H1 (cell line): ENCODE data around the gene MOB3B. TPM values are rescaled to one million over a fixed set of nuclear protein-coding genes. Genes with fewer than 3 reads are reported as not detected.

Source experiments
- CTCF ChIA-PET: fragments of 300-600 bp; sonication (Branson Sonifier 250); formaldehyde crosslinking; loops from one replicate; lab custom pipeline; 2021; ENCODE audit not compliant: partially characterized antibody; lab: Charles Lee
- POLR2A ChIA-PET: fragments of 300-600 bp; sonication (Branson Sonifier 250); formaldehyde crosslinking; loops from one replicate; lab custom pipeline; 2021; ENCODE audit warnings: inconsistent platforms; ENCODE audit not compliant: partially characterized antibody; lab: Charles Lee
- DNase-seq, 2 experiments: peaks; one replicate each; pipeline versions ENCODE4 v3.0.0 to v3.0.0-alpha.2; 2010 to 2022; ENCODE audit warnings: low spot score in 2 of 2, low read depth in 1 of 2, mixed read lengths in 1 of 2
- FAIRE-seq: peaks from 2 replicates; lab custom pipeline; 2011; peaks lifted over from hg19 to GRCh38; lab: Jason Lieb, UNC
- H2AFZ ChIP-seq: 2 replicates; pipeline ENCODE4 v1.8.1; 2012; ENCODE audit warnings: low read length, inconsistent platforms
- H2AK5ac ChIP-seq: 2 replicates; pipeline ENCODE4 v1.6.1; 2013; ENCODE audit warnings: low read depth, low read length
- H2BK120ac ChIP-seq: replicated peaks from 2 replicates; pipeline ENCODE3; 2013; ENCODE audit warnings: low read depth, low read length, inconsistent platforms
- H2BK12ac ChIP-seq: 2 replicates; pipeline ENCODE4 v1.6.1; 2013; ENCODE audit warnings: low read depth, low read length
- H2BK15ac ChIP-seq: 2 replicates; pipeline ENCODE4 v1.6.1; 2013; ENCODE audit warnings: low read length
- H2BK20ac ChIP-seq: 2 replicates; pipeline ENCODE4 v1.6.1; 2013; ENCODE audit warnings: low read length
- H2BK5ac ChIP-seq: 2 replicates; pipeline ENCODE4 v1.6.1; 2013; ENCODE audit warnings: low read depth, low read length
- H3K14ac ChIP-seq: 2 replicates; pipeline ENCODE4 v1.6.1; 2013; ENCODE audit warnings: inconsistent platforms; ENCODE audit not compliant: insufficient read length
- H3K18ac ChIP-seq: 2 replicates; pipeline ENCODE4 v1.6.1; 2013; ENCODE audit warnings: low read length; ENCODE audit errors: extremely low read depth
- H3K23ac ChIP-seq: 2 replicates; pipeline ENCODE4 v1.6.1; 2013; ENCODE audit warnings: inconsistent platforms; ENCODE audit not compliant: insufficient read length
- H3K23me2 ChIP-seq: 2 replicates; pipeline ENCODE4 v1.6.1; 2013; ENCODE audit warnings: low read depth, low read length
- H3K27ac ChIP-seq: 2 replicates; pipeline ENCODE4 v1.6.1; 2011; ENCODE audit warnings: low read depth, low read length, inconsistent platforms
- H3K27me3 ChIP-seq, 4 experiments: replicated peaks in 1 of 4; 1 replicate in 1 of 4; 2 replicates in 3 of 4; pipeline versions ENCODE4 v1.6.1 to v1.8.1; 2011 to 2013; ENCODE audit warnings: low read length in 3 of 4, mild to moderate bottlenecking in 3 of 4, inconsistent platforms in 2 of 4, mixed read lengths in 2 of 4, moderate library complexity in 1 of 4; ENCODE audit not compliant: control insufficient read depth in 3 of 4, insufficient read depth in 3 of 4; ENCODE audit errors: extremely low read depth in 1 of 4
- H3K36me3 ChIP-seq, 4 experiments: 2 replicates each; pipeline versions ENCODE4 v1.6.1 to v1.8.1; 2011 to 2013; ENCODE audit warnings: mild to moderate bottlenecking in 4 of 4, low read length in 3 of 4, moderate library complexity in 2 of 4, control low read depth in 1 of 4, inconsistent platforms in 1 of 4; ENCODE audit not compliant: insufficient read depth in 4 of 4, control insufficient read depth in 2 of 4
- H3K4ac ChIP-seq: replicated peaks from 2 replicates; pipeline ENCODE3; 2013; ENCODE audit warnings: low read length, low read depth, mixed read lengths, inconsistent platforms; ENCODE audit not compliant: insufficient read length
- H3K4me1 ChIP-seq, 4 experiments: replicated peaks in 1 of 4; 1 replicate in 1 of 4; 2 replicates in 3 of 4; pipeline versions ENCODE4 v1.6.1 to v1.8.1; 2011 to 2013; ENCODE audit warnings: low read length in 3 of 4, inconsistent platforms in 2 of 4, mixed read lengths in 1 of 4; ENCODE audit not compliant: insufficient read depth in 4 of 4, control insufficient read depth in 3 of 4
- H3K4me2 ChIP-seq, 2 experiments: 2 replicates each; pipeline versions ENCODE4 v1.6.1 to v1.8.1; 2011 to 2013; ENCODE audit warnings: low read depth in 2 of 2, low read length in 2 of 2, control low read depth in 1 of 2, inconsistent platforms in 1 of 2, mild to moderate bottlenecking in 1 of 2; ENCODE audit not compliant: insufficient read depth in 1 of 2
- H3K4me3 ChIP-seq, 4 experiments: fragments of 200-600, 300-600 bp in 1 of 4; sonication (generic), shearing (Covaris generic), sonication (Bioruptor Twin) in 1 of 4; 2 replicates each; pipeline versions ENCODE4 v1.5.1 to v1.8.1; 2011 to 2016; ENCODE audit warnings: low read length in 4 of 4, low read depth in 3 of 4, control low read depth in 2 of 4, inconsistent platforms in 2 of 4, mild to moderate bottlenecking in 2 of 4, mixed read lengths in 1 of 4, moderate library complexity in 1 of 4; ENCODE audit not compliant: insufficient read depth in 2 of 4; ENCODE audit errors: extremely low read depth in 1 of 4
- H3K56ac ChIP-seq: replicated peaks from 2 replicates; pipeline ENCODE3; 2013; ENCODE audit warnings: low read depth, mild to moderate bottlenecking, mixed read lengths, low read length, inconsistent platforms; ENCODE audit not compliant: insufficient read length
- H3K79me1 ChIP-seq: 2 replicates; pipeline ENCODE4 v1.6.1; 2013; ENCODE audit warnings: low read depth, low read length, control low read depth
- H3K79me2 ChIP-seq, 2 experiments: 2 replicates each; pipeline versions ENCODE4 v1.6.1 to v1.8.1; 2012 to 2013; ENCODE audit warnings: low read length in 2 of 2, mild to moderate bottlenecking in 2 of 2, inconsistent platforms in 1 of 2; ENCODE audit not compliant: insufficient read depth in 2 of 2, control insufficient read depth in 1 of 2
- H3K9ac ChIP-seq, 4 experiments: replicated peaks in 1 of 4; 1 replicate in 1 of 4; 2 replicates in 3 of 4; pipeline versions ENCODE4 v1.6.1 to v1.8.1; 2011 to 2013; ENCODE audit warnings: low read depth in 3 of 4, low read length in 3 of 4, control low read depth in 2 of 4, mild to moderate bottlenecking in 2 of 4, moderate library complexity in 2 of 4, inconsistent platforms in 1 of 4; ENCODE audit errors: extremely low read depth in 1 of 4
- H3K9me3 ChIP-seq, 2 experiments: 2 replicates each; pipeline versions ENCODE4 v1.6.1 to v1.8.1; 2012 to 2013; ENCODE audit warnings: mild to moderate bottlenecking in 2 of 2, moderate library complexity in 2 of 2, control low read depth in 1 of 2, inconsistent platforms in 1 of 2, low read depth in 1 of 2, low read length in 1 of 2, mixed read lengths in 1 of 2; ENCODE audit not compliant: insufficient read depth in 2 of 2
- H4K20me1 ChIP-seq, 2 experiments: replicated peaks in 1 of 2; 2 replicates each; pipeline versions ENCODE3 to v1.8.1; 2011 to 2013; ENCODE audit warnings: inconsistent platforms in 2 of 2, low read length in 2 of 2, mild to moderate bottlenecking in 1 of 2; ENCODE audit not compliant: insufficient read depth in 2 of 2, control insufficient read depth in 1 of 2
- H4K5ac ChIP-seq: 2 replicates; pipeline ENCODE4 v1.6.1; 2013; ENCODE audit warnings: low read length, low read depth, mixed read lengths, inconsistent platforms; ENCODE audit not compliant: insufficient read length
- H4K8ac ChIP-seq: 2 replicates; pipeline ENCODE4 v1.8.0; 2013; ENCODE audit warnings: mild to moderate bottlenecking, moderate library complexity, low read length, inconsistent platforms; ENCODE audit not compliant: insufficient read depth; ENCODE audit errors: extremely low read depth
- H4K91ac ChIP-seq: replicated peaks from 2 replicates; pipeline ENCODE3; 2013; ENCODE audit warnings: low read length, mixed read lengths, inconsistent platforms; ENCODE audit not compliant: insufficient read length
- ATF3 ChIP-seq: IDR thresholded peaks from 2 replicates; pipeline ENCODE4 v1.6.1; 2011; ENCODE audit warnings: low read depth, mild to moderate bottlenecking, low read length; ENCODE audit not compliant: insufficient read depth
- CBX8 ChIP-seq: fragments of 300-800, 300-1000 bp; sonication (generic); IDR thresholded peaks from 2 replicates; pipeline ENCODE4 v1.7.1; 2016; ENCODE audit warnings: low read depth, low read length, borderline replicate concordance
- CREB1 ChIP-seq: IDR thresholded peaks from 2 replicates; pipeline ENCODE4 v1.6.1; 2012; ENCODE audit warnings: inconsistent platforms
- KDM4A ChIP-seq: IDR thresholded peaks from one replicate; pipeline ENCODE4 v1.7.1; 2012; ENCODE audit warnings: low read depth, mild to moderate bottlenecking, moderate library complexity, low read length, inconsistent platforms; ENCODE audit not compliant: severe bottlenecking
- RAD21 ChIP-seq, 2 experiments: IDR thresholded peaks in 1 of 2; conservative IDR thresholded peaks in 1 of 2; 2 replicates each; pipeline ENCODE4 v1.6.1; 2011; ENCODE audit warnings: low read depth in 2 of 2, low read length in 2 of 2, improper control_type of control experiment in 1 of 2, inconsistent platforms in 1 of 2, mild to moderate bottlenecking in 1 of 2, moderate library complexity in 1 of 2
- RBBP5 ChIP-seq: IDR thresholded peaks from 2 replicates; pipeline ENCODE4 v1.7.1; 2012; ENCODE audit warnings: low read depth, mild to moderate bottlenecking, inconsistent platforms, low read length, moderate library complexity, borderline replicate concordance
- RFX5 ChIP-seq: IDR thresholded peaks from 2 replicates; pipeline ENCODE4 v1.6.1; 2011; ENCODE audit warnings: low read depth, low read length, improper control_type of control experiment, borderline replicate concordance
- RNF2 ChIP-seq: fragments of 200-900, 300-1000 bp; sonication (generic); IDR thresholded peaks from 2 replicates; pipeline ENCODE4 v1.7.1; 2016; ENCODE audit warnings: borderline replicate concordance, low read depth, mild to moderate bottlenecking, antibody characterized with exemption, low read length; ENCODE audit not compliant: poor library complexity, severe bottlenecking; ENCODE audit errors: missing control alignments
- SIN3A ChIP-seq, 2 experiments: IDR thresholded peaks in 1 of 2; conservative IDR thresholded peaks in 1 of 2; 2 replicates each; pipeline ENCODE4 v1.6.1; 2011 to 2012; ENCODE audit warnings: low read length in 2 of 2, improper control_type of control experiment in 1 of 2, low read depth in 1 of 2, mild to moderate bottlenecking in 1 of 2
- YY1 ChIP-seq: IDR thresholded peaks from 2 replicates; pipeline ENCODE4 v1.6.1; 2011; ENCODE audit warnings: low read depth, mild to moderate bottlenecking, low read length
- WGBS, 2 experiments: shearing (Covaris generic) in 1 of 2; methylation state at CpG; one replicate each; pipeline versions ENCODE4 v1.1.6 to v1.1.7; 2013 to 2015; ENCODE audit warnings: low lambda C conversion rate in 2 of 2, mixed read lengths in 2 of 2, inconsistent platforms in 1 of 2, low coverage in 1 of 2, missing lambda C conversion rate in 1 of 2; ENCODE audit not compliant: insufficient replicate concordance in 2 of 2, insufficient coverage in 1 of 2, insufficient read length in 1 of 2; ENCODE audit errors: extremely low coverage in 1 of 2, missing lambda C conversion rate in 1 of 2; 5-methylcytosine and 5-hydroxymethylcytosine counted together
- polyA plus RNA-seq, 7 experiments: library from polyadenylated mRNA; depleted of rRNA in 3 of 7; stranded (reverse) in 5 of 7; unstranded in 2 of 7; fragments of >200 nt in 5 of 7; fragments of 200-250 nt in 2 of 7; gene quantifications; 1 replicate in 5 of 7; 2 replicates in 1 of 7; 4 replicates in 1 of 7; pipeline versions ENCODE4 v1.2.1 to v1.2.3, GENCODE V29; 2011 to 2013; ENCODE audit warnings: missing spikeins in 2 of 7, mixed read lengths in 2 of 7
- total RNA-seq: library from RNA; stranded (reverse); fragmentation: NEBNext Ultra II Directional; extraction: Animal tissue kit (Norgen Biotek cat#: 25700); gene quantifications from 2 replicates; pipeline ENCODE4 v1.2.1, GENCODE V29; 2021

The MOB3B gene
- total and polyA plus RNA-seq, 2 of the 8 experiments (the other 6 are each of a cell fraction or from before 2014, with no cell fraction given), result 12.7 to 16.1 TPM

- Histone ChIP-seq H3K23me2 (no peaks in the 10 kb centered on the region), H3K36me3 (peaks cover 0 to 2% (median 0%) of the 10 kb centered on the region in 4 experiments; a peak in 1 of 8 replicates), H4K8ac (no peak overlapping the region), H3K27ac (no peak overlapping the region), H2AK5ac (0 out of 2 replicates have a peak overlapping the region, but pooled peaks have one; percentile 42), H3K14ac (no peak overlapping the region), H3K56ac (no peak overlapping the region), H2BK20ac (no peak overlapping the region), H2BK120ac (peak overlapping the region; percentile 69), H4K91ac (no peak overlapping the region), H3K27me3 (no peaks in the 10 kb centered on the region), H3K4me1 (peaks cover 2 to 22% (median 9%) of the 10 kb centered on the region in 4 experiments), H2AFZ (no peak overlapping the region), H3K18ac (no peak overlapping the region; the same call in 1 of the 2 replicates), H2BK5ac (no peak overlapping the region), H3K4me2 (no peak overlapping the region), H3K9ac (no peak overlapping the region), H3K4me3 (no peak overlapping the region), H4K20me1 (no peaks in the 10 kb centered on the region), H3K23ac (no peak overlapping the region), H2BK15ac (peak overlapping the region; percentile 49; the same call in 1 of the 2 replicates), H3K79me2 (no peaks in the 10 kb centered on the region), H3K9me3 (no peaks in the 10 kb centered on the region), H3K4ac (no peak overlapping the region), H3K79me1 (no peaks in the 10 kb centered on the region), H4K5ac (no peak overlapping the region), H2BK12ac (no peak overlapping the region)
- 90% methylated on average over 5 of the region's 5 CpGs; no CpG with 5 or more reads in 1 of the 2 experiments for WGBS, 2 experiments
- no peak for FAIRE-seq
- ChIA-PET POLR2A (interaction anchor here (1.2 kb wide), 1 partner anchor 118 kb away, joined by 3 read pairs; no protein-coding TSS in a partner anchor), CTCF (interaction anchor here (1.1 to 2.5 kb wide), 5 partner anchors 10 to 185 kb away, joined by 3 to 7 read pairs (median 3); no protein-coding TSS in a partner anchor)
- no peak for DNase-seq
- TF ChIP-seq RFX5 (no peak), CBX8 (no peak), SIN3A (conservative IDR thresholded peaks at IDR 0.05 in 1 of 2, IDR thresholded peaks at IDR 0.05 in 1 of 2; ENCODE audit: low read depth in 1 of 2, low read length in 2 of 2) (no peak), RNF2 (no peak), CREB1 (no peak), ATF3 (no peak), YY1 (no peak), RBBP5 (no peak), RAD21 (IDR thresholded peaks at IDR 0.05 in 1 of 2, conservative IDR thresholded peaks at IDR 0.05 in 1 of 2; ENCODE audit: low read depth in 2 of 2, low read length in 2 of 2) (no peak), KDM4A (no peak)
Observed at GRCh38 chr9:27352457-27353165, 177.0 kb downstream of the MOB3B start.
